Measurements from ENCODE around the gene CDC45.

DNA sequence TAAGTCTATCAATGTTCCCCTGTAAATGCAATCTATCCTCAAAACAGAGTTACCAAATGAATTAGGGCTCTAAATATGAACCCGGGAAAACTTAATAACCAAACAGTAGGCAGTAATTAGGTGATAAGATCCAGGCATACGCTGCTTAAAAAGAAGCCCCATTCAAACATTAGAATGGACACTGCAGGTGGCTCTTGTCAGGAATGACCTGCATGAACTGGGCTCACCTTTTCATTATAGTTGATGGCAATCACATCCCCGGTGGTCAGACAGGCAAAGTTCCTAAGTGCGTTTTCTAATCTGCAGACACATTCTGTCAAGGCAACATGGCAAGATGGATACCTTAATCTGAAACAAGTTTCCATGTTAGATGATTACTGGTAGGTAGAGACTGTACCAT, 14.7 kb upstream of the CDC45 start:
- no peak for TF ChIP-seq POLR2A (IDR thresholded peaks at IDR 0.05)
- TF ChIP-seq, protein P1, sequence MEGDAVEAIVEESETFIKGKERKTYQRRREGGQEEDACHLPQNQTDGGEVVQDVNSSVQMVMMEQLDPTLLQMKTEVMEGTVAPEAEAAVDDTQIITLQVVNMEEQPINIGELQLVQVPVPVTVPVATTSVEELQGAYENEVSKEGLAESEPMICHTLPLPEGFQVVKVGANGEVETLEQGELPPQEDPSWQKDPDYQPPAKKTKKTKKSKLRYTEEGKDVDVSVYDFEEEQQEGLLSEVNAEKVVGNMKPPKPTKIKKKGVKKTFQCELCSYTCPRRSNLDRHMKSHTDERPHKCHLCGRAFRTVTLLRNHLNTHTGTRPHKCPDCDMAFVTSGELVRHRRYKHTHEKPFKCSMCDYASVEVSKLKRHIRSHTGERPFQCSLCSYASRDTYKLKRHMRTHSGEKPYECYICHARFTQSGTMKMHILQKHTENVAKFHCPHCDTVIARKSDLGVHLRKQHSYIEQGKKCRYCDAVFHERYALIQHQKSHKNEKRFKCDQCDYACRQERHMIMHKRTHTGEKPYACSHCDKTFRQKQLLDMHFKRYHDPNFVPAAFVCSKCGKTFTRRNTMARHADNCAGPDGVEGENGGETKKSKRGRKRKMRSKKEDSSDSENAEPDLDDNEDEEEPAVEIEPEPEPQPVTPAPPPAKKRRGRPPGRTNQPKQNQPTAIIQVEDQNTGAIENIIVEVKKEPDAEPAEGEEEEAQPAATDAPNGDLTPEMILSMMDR (IDR thresholded peaks at IDR 0.05), result no peak
